IMR-90 (cell line): ENCODE results near the gene CST2. TPM values are rescaled to one million over a fixed set of nuclear protein-coding genes. Genes with fewer than 3 reads are reported as not detected.

Source experiments
- ATAC-seq: fragments of 200-7000 bp; cut with Tn5 transposase; 2 replicates; pipeline ENCODE4 v1.9.1; 2020; ENCODE audit warnings: low read depth, mild to moderate bottlenecking, moderate library complexity
- BruUV-seq: library from RNA; stranded (reverse); fragments of 400-500 nt; replicated peaks from 2 replicates; lab custom pipeline; 2021; lab: Mats Ljungman, UMichigan
- CTCF ChIA-PET: fragments of 300-600 bp; formaldehyde crosslinking; extraction: SDS; loops from one replicate; lab custom pipeline; 2021; ENCODE audit warnings: antibody characterized with exemption; lab: Yijun Ruan, JAX
- POLR2A ChIA-PET: fragments of 300-600 bp; sonication (Branson Sonifier 250); formaldehyde crosslinking; loops from one replicate; lab custom pipeline; 2022; ENCODE audit warnings: antibody characterized with exemption; ENCODE audit not compliant: unreplicated experiment; lab: Charles Lee
- DNase-seq: peaks from one replicate; pipeline ENCODE4 v3.0.0; 2013
- H2AFZ ChIP-seq: replicated peaks from 2 replicates; pipeline ENCODE3; 2013; ENCODE audit warnings: low read length, mild to moderate bottlenecking; ENCODE audit not compliant: poor library complexity
- H2AK5ac ChIP-seq: 2 replicates; pipeline ENCODE4 v1.6.1; 2013; ENCODE audit warnings: low read depth, low read length, inconsistent platforms
- H2AK9ac ChIP-seq: replicated peaks from 2 replicates; pipeline ENCODE3; 2013; ENCODE audit warnings: mild to moderate bottlenecking, low read depth, low read length, moderate library complexity; ENCODE audit not compliant: poor library complexity
- H2BK120ac ChIP-seq: 2 replicates; pipeline ENCODE4 v1.6.1; 2013; ENCODE audit warnings: low read depth, low read length, inconsistent platforms
- H2BK15ac ChIP-seq: 3 replicates; pipeline ENCODE4 v1.6.1; 2013; ENCODE audit warnings: low read depth, low read length, inconsistent platforms
- H2BK20ac ChIP-seq: 2 replicates; pipeline ENCODE4 v1.6.1; 2013; ENCODE audit warnings: low read depth, mild to moderate bottlenecking, inconsistent platforms, low read length, moderate library complexity
- H2BK5ac ChIP-seq: 2 replicates; pipeline ENCODE4 v1.6.1; 2013; ENCODE audit warnings: mild to moderate bottlenecking, low read depth, low read length, inconsistent platforms; ENCODE audit not compliant: poor library complexity, severe bottlenecking
- H3K14ac ChIP-seq: replicated peaks from 2 replicates; pipeline ENCODE4 v1.6.1; 2013; ENCODE audit warnings: low read depth, low read length, inconsistent platforms
- H3K18ac ChIP-seq: 2 replicates; pipeline ENCODE4 v1.6.1; 2013; ENCODE audit warnings: low read depth, low read length, control low read depth
- H3K23ac ChIP-seq: 2 replicates; pipeline ENCODE4 v1.6.1; 2013; ENCODE audit warnings: low read depth, low read length, inconsistent platforms
- H3K27ac ChIP-seq: 2 replicates; pipeline ENCODE4 v1.5.1; 2013; ENCODE audit warnings: mild to moderate bottlenecking, control low read depth, low read length; ENCODE audit not compliant: insufficient read depth
- H3K27me3 ChIP-seq: 2 replicates; pipeline ENCODE4 v1.6.1; 2013; ENCODE audit warnings: low read length; ENCODE audit not compliant: control insufficient read depth, insufficient read depth
- H3K36me3 ChIP-seq: 2 replicates; pipeline ENCODE4 v1.6.1; 2013; ENCODE audit warnings: low read length, mixed read lengths; ENCODE audit not compliant: control insufficient read depth, insufficient read depth
- H3K4ac ChIP-seq: 2 replicates; pipeline ENCODE4 v1.6.1; 2013; ENCODE audit warnings: low read depth, low read length, inconsistent platforms
- H3K4me1 ChIP-seq: 2 replicates; pipeline ENCODE4 v1.6.1; 2013; ENCODE audit warnings: low read length, mixed read lengths; ENCODE audit not compliant: control insufficient read depth, insufficient read depth
- H3K4me2 ChIP-seq: 2 replicates; pipeline ENCODE4 v1.6.1; 2013; ENCODE audit warnings: low read depth, mild to moderate bottlenecking, control low read depth, low read length, moderate library complexity
- H3K4me3 ChIP-seq: 2 replicates; pipeline ENCODE4 v1.5.1; 2013; ENCODE audit warnings: low read depth, mild to moderate bottlenecking, control low read depth, low read length, moderate library complexity; ENCODE audit not compliant: insufficient read depth
- H3K56ac ChIP-seq: 2 replicates; pipeline ENCODE4 v1.6.1; 2013; ENCODE audit warnings: low read length, inconsistent platforms; ENCODE audit not compliant: insufficient read depth; ENCODE audit errors: extremely low read depth
- H3K79me1 ChIP-seq, 2 experiments: 2 replicates each; pipeline ENCODE4 v1.6.1; 2013; ENCODE audit warnings: low read length in 2 of 2, inconsistent platforms in 1 of 2, low read depth in 1 of 2
- H3K9ac ChIP-seq: 2 replicates; pipeline ENCODE4 v1.6.1; 2013; ENCODE audit warnings: low read depth, low read length, control low read depth
- H3K9me1 ChIP-seq: 2 replicates; pipeline ENCODE4 v1.6.1; 2013; ENCODE audit warnings: low read length, inconsistent platforms; ENCODE audit not compliant: insufficient read depth
- H3K9me3 ChIP-seq: 2 replicates; pipeline ENCODE4 v1.6.1; 2013; ENCODE audit warnings: low read length; ENCODE audit not compliant: control insufficient read depth, insufficient read depth
- H4K20me1 ChIP-seq: 2 replicates; pipeline ENCODE4 v1.6.1; 2013; ENCODE audit warnings: low read length, inconsistent platforms; ENCODE audit not compliant: insufficient read depth
- H4K5ac ChIP-seq: 2 replicates; pipeline ENCODE4 v1.6.1; 2013; ENCODE audit warnings: mild to moderate bottlenecking, low read depth, low read length, control low read depth
- H4K8ac ChIP-seq, 2 experiments: 2 replicates each; pipeline ENCODE4 v1.6.1; 2013; ENCODE audit warnings: low read depth in 2 of 2, low read length in 2 of 2, control low read depth in 1 of 2, inconsistent platforms in 1 of 2
- H4K91ac ChIP-seq: 2 replicates; pipeline ENCODE4 v1.6.1; 2013; ENCODE audit warnings: low read depth, low read length, inconsistent platforms; ENCODE audit not compliant: insufficient read depth
- BHLHE40 ChIP-seq: fragments of 150-350 bp; IDR thresholded peaks from 2 replicates; pipeline ENCODE4 v1.6.1; 2016; ENCODE audit warnings: mild to moderate bottlenecking, low read depth, low read length
- CEBPB ChIP-seq: IDR thresholded peaks from 2 replicates; pipeline ENCODE4 v1.6.1; 2012; ENCODE audit warnings: low read depth, low read length, improper control_type of control experiment
- CHD1 ChIP-seq: IDR thresholded peaks from 2 replicates; pipeline ENCODE4 v1.6.1; 2012; ENCODE audit warnings: low read depth, low read length, improper control_type of control experiment
- CTCF ChIP-seq: conservative IDR thresholded peaks from 2 replicates; pipeline ENCODE4 v1.5.1; 2012; ENCODE audit warnings: mild to moderate bottlenecking, low read depth, low read length, improper control_type of control experiment
- FOS ChIP-seq: fragments of 150-350 bp; IDR thresholded peaks from 2 replicates; pipeline ENCODE4 v1.6.1; 2016; ENCODE audit warnings: low read depth, low read length
- MAFK ChIP-seq: IDR thresholded peaks from 2 replicates; pipeline ENCODE4 v1.6.1; 2012; ENCODE audit warnings: low read depth, low read length, improper control_type of control experiment
- MAZ ChIP-seq: IDR thresholded peaks from 2 replicates; pipeline ENCODE4 v1.6.1; 2012; ENCODE audit warnings: low read depth, mild to moderate bottlenecking, low read length, improper control_type of control experiment, moderate library complexity, borderline replicate concordance
- MXI1 ChIP-seq: IDR thresholded peaks from 2 replicates; pipeline ENCODE4 v1.6.1; 2012; ENCODE audit warnings: low read depth, mild to moderate bottlenecking, low read length, moderate library complexity, borderline replicate concordance
- NFE2L2 ChIP-seq: fragments of 150-350 bp; IDR thresholded peaks from 2 replicates; pipeline ENCODE4 v1.6.1; 2016; ENCODE audit warnings: low read depth, mild to moderate bottlenecking, low read length
- SMC3 ChIP-seq: fragments of 150-350 bp; IDR thresholded peaks from 2 replicates; pipeline ENCODE4 v1.6.1; 2016; ENCODE audit warnings: low read depth, mild to moderate bottlenecking, antibody characterized with exemption, low read length, moderate library complexity
- WGBS, 2 experiments: methylation state at CpG; one replicate each; pipeline versions ENCODE4 v1.1.5 to v1.1.7; 2013; ENCODE audit warnings: missing lambda C conversion rate in 2 of 2; ENCODE audit not compliant: insufficient read length in 1 of 2; ENCODE audit errors: extremely low coverage in 2 of 2; 5-methylcytosine and 5-hydroxymethylcytosine counted together
- dilution Hi-C: fragments of 300-500 bp; cut with HindIII; formaldehyde crosslinking; loops from one replicate; pipeline ENCODE4 v1.14.3; 2018; ENCODE audit warnings: low sequenced_read_pairs; ENCODE audit not compliant: unreplicated experiment
- in situ Hi-C: fragments of 300-500 bp; cut with MboI; formaldehyde crosslinking; loops from 3 replicates; pipeline ENCODE4 v1.14.3; 2019; ENCODE audit warnings: low sequenced_read_pairs, inconsistent platforms, mixed read lengths
- intact Hi-C: fragments of 100-400 bp; cut with micrococcal nuclease; formaldehyde crosslinking; loops from 2 replicates; pipeline ENCODE4 v1.10.0; 2022
- polyA plus RNA-seq, 3 experiments: library from polyadenylated mRNA; depleted of rRNA; stranded (reverse); fragments of >200 nt; gene quantifications; 2 replicates each; pipeline ENCODE4 v1.2.3, GENCODE V29; 2012; ENCODE audit warnings: low replicate concordance in 1 of 3
- total RNA-seq: library from RNA; depleted of rRNA; stranded (reverse); fragments of >200 nt; gene quantifications from 2 replicates; pipeline ENCODE4 v1.2.3, GENCODE V29; 2012

Gene CST2
- total and polyA plus RNA-seq, 2 of the 4 experiments (the other 2 are of a cell fraction) = not detected

GRCh38 chr20:23783447-23783846 is 43.1 kb downstream of the CST2 start:
- Histone ChIP-seq H2BK5ac (no peak overlapping the region), H2AK5ac (no peak overlapping the region), H3K36me3 (no peaks in the 10 kb centered on the region), H3K14ac (no peak overlapping the region), H2BK120ac (no peak overlapping the region), H3K4me1 (no peaks in the 10 kb centered on the region), H3K4me2 (no peak overlapping the region), H2BK20ac (no peak overlapping the region), H2AK9ac (no peak overlapping the region), H2BK15ac (no peak overlapping the region), H4K8ac (no peak overlapping the region), H2AFZ (no peak overlapping the region), H3K4me3 (no peak overlapping the region), H3K4ac (no peak overlapping the region), H3K9me1 (no peaks in the 10 kb centered on the region), H3K27me3 (no peaks in the 10 kb centered on the region; the same call in 1 of the 2 replicates), H3K79me1 (no peaks in the 10 kb centered on the region), H4K20me1 (no peaks in the 10 kb centered on the region), H3K9me3 (no peaks in the 10 kb centered on the region), H4K5ac (no peak overlapping the region), H4K91ac (no peak overlapping the region), H3K18ac (no peak overlapping the region), H3K9ac (no peak overlapping the region), H3K23ac (no peak overlapping the region), H3K56ac (no peak overlapping the region), H3K27ac (no peak overlapping the region)
- ATAC-seq = no peak
- dilution Hi-C loops (no loop called here), intact Hi-C loops (no loop called here), in situ Hi-C loops (no loop called here)
- no peak for DNase-seq
- no TSS peak for BruUV-seq
- POLR2A ChIA-PET = no interaction called here
- WGBS, 2 experiments = 80% methylated on average over 1 of the region's 1 CpG; no CpG with 5 or more reads in 1 of the 2 experiments
- no peak for TF ChIP-seq NFE2L2
- no peak for TF ChIP-seq MAZ
- no peak for TF ChIP-seq CTCF
- TF ChIP-seq CEBPB = no peak
- no peak for TF ChIP-seq SMC3
- TF ChIP-seq FOS = no peak
- TF ChIP-seq MAFK = no peak
- TF ChIP-seq MXI1 = no peak
- no peak for TF ChIP-seq BHLHE40
- TF ChIP-seq CHD1 = no peak
- CTCF ChIA-PET = no interaction called here
